GM21528 (cell line): ENCODE data around the gene PRXL2B.
"Not testable (repeated sequence)": the region's sequence is repeated elsewhere in the genome, so short reads cannot be mapped to it uniquely, and the experiment has no call there.

Source experiments
- ATAC-seq: cut with Tn5 transposase; IDR thresholded peaks from one replicate; pipeline ENCODE4 v1.9.1; 2021; ENCODE audit warnings: mild to moderate bottlenecking, moderate library complexity; ENCODE audit not compliant: unreplicated experiment, low FRiP score

PRXL2B gene

GRCh38 chr1:2561898-2562895 is 24.4 kb upstream of the PRXL2B start:
- no peak for ATAC-seq

DNA sequence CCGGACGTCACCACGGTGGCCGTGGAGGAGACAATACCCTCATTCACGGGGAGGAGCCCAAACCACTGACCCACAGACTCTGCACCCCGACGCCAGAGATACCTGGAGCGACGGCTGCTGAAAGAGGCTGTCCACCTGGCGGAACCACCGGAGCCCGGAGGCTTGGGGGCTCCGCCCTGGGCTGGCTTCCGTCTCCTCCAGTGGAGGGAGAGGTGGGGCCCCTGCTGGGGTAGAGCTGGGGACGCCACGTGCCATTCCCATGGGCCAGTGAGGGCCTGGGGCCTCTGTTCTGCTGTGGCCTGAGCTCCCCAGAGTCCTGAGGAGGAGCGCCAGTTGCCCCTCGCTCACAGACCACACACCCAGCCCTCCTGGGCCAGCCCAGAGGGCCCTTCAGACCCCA is 23.4 kb upstream of the PRXL2B start:
- no peak for ATAC-seq

- ATAC-seq, result no peak
Observed at GRCh38 chr1:2564006-2564814, 22.4 kb upstream of the PRXL2B start.

- ATAC-seq, result no peak
Observed at GRCh38 chr1:2564815-2565374, 21.7 kb upstream of the PRXL2B start.

GRCh38 chr1:2566101-2567045 is 20.2 kb upstream of the PRXL2B start:
- ATAC-seq, result no peak

GRCh38 chr1:2567083-2567679 is 19.4 kb upstream of the PRXL2B start:
- no peak for ATAC-seq

DNA sequence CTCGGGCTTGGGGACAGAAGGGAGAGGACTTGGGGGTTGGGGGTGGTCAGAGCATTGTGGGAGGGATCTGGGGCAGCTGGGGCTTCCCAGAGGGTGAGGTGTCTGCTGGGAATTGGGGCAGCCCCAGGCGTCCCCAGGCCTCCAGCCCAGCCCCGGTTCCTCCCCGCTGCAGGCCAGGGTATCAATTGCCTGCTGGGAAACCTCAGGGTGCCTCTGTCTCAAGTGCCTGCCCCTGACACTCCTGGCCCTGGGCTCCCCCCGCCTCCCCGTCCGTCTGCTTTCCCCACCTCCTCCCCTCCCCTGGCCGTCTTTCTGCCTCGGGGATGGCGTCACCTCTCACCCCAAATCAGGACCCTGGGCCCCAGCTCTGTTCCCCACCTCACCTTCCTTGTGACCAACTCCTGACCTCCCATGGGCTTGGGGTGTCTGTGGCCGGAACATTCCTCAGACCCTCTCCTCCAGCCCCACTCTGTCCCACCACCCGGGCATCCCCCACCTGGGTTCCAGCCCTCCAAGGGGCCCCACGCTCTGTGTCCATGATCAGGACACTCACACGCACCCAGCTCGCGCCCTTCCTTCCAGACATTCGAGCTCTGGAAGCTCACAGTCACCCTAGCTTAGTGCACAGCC is 18.3 kb upstream of the PRXL2B start:
- not testable (repeated sequence) for ATAC-seq

DNA sequence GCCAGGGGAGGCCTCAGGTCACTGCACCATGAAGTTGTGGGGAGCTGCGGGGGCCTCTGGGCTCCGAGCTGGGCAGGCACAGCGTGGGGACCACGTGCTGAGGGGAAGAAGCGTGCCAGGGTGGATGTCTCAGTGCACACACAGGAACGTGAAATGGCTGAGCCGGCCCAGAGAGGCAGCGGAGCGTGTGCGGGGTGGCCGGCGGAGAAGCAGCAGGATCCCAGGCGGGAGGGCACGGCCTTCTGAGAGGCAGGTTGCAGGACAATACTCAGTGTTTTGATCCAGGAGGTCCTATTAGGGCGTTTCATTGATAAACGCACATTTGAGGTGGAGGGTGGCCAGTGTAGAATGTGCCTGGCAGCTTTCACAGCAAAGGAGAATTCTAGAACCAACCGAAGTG is 17.5 kb upstream of the PRXL2B start:
- ATAC-seq, result no peak

DNA sequence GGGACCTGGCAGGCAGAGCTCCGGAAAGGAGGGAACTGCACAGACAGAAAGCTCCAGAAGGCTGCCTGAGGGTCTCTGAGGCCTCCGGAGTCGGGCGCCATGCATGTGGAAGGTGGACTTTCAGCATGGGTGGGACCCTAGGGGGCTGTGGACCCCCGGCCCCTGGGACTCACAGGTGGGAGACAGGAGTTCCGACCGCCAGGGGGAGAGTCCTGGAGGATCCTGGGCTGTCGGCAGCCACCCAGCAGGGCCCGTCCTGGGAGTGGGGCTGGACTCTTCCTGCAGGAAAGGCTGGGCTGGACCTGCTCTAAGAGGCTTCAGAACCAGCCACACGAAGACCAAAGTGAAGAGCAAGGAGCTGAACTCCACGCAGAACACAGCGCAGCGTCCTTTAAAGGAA is 16.9 kb upstream of the PRXL2B start:
- not testable (repeated sequence) for ATAC-seq

- ATAC-seq, result no peak
Observed at GRCh38 chr1:2570332-2570731, 16.2 kb upstream of the PRXL2B start.

- no peak for ATAC-seq
Observed at GRCh38 chr1:2571348-2571747, 15.2 kb upstream of the PRXL2B start.

- no peak for ATAC-seq
Observed at GRCh38 chr1:2573250-2573920, 13.2 kb upstream of the PRXL2B start.

DNA sequence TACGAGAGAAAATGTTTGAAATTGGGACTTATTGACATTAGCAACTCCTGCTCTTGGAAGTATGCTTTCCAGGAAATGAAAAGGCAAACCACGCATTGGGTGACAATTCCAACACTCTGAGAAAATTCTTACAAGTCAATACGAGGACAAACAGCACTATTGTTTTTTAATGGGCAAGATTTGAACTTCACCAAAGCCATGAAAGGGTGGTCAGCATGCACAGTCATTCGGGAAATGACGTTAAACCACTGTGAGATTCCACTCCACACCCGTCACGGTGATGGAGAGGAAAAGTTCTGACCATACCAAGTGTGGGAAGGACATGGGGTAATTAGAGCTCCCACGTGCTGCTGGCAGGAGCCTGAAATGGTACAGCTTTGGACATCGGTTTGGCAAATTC is 12.2 kb upstream of the PRXL2B start:
- no peak for ATAC-seq

DNA sequence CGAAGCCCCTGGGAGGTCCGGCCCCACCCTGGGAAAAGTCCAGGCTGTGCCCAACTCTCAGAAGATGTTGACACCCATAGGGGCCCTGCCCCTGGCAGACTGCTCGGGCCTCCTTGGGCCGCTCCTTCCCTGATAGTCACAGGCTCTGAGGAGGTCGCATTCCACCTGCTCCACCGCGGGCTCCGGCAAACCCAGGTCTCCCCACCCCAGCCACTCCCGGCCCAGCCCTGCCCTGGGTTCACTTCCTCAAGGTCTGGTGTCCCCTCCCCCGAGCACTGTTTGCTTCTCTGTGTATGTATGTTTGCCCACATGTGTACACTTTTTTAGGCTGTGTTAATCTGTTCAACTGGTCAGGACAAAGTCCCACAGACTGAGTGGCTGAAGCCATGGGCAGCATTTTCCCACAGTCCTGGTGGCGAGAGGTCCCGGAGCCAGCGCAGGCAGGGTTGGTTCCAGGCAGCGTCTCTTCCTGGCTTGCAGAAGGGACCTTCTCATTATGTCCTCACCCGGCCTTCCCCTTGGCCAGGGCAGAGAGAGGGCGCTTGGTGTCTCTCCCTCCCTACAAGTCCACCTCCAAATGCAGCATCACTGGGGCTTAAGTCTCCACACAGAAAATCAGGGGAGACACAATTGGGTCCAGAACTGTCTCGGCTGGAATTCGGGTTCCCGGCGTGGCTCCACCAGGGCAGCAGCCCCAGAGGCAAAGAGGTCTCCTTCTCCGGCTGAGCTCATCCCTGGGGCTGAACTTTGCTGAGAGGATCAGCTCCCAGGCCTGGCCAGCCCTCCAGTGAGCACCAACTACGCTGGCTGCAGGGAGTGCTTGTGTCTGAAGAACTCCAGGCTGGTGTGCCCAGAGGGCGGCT is 10.5 kb upstream of the PRXL2B start:
- no peak for ATAC-seq

GRCh38 chr1:2577565-2578075 is 9.0 kb upstream of the PRXL2B start:
- ATAC-seq, result peak; percentile 40

GRCh38 chr1:2578758-2579118 is 7.8 kb upstream of the PRXL2B start:
- ATAC-seq, result no peak

DNA sequence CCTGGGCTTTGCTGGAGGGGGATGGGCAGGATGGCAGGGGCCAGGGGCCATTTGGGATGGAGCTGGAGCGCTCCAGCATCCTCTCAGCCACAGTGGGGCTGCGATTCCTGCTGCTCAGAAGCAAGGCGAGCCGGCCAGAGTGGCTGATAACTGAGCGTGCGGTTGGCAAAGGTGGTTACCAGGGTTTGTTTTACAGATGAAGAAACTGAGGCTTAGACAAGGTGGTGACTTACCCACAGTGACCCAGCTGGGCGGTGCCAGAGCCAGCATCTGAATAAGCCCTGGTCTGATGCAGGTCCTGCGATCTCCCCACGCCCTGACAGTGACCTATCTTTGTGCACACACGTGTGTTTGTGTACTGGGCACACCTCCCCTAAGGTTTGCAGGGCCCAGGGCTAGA is 5.9 kb upstream of the PRXL2B start:
- no peak for ATAC-seq

GRCh38 chr1:2582391-2582790 is 4.2 kb upstream of the PRXL2B start:
- ATAC-seq, result no peak
